HG03460 (cell line): ENCODE measurements around the gene SATB1.

ENCODE experiments used
- ATAC-seq: cut with Tn5 transposase; IDR thresholded peaks from one replicate; pipeline ENCODE4 v1.9.1; 2021; ENCODE audit not compliant: unreplicated experiment

The SATB1 gene

GRCh38 chr3:18402239-18402799, 22.8 kb downstream of the SATB1 start:
- ATAC-seq: no peak

GRCh38 chr3:18401300-18401961, 23.7 kb downstream of the SATB1 start:
- no peak for ATAC-seq

- ATAC-seq: no peak
These were observed 26.7 kb downstream of the SATB1 start for GRCh38 chr3:18398448-18398847.

- no peak for ATAC-seq
These were observed 28.7 kb downstream of the SATB1 start for GRCh38 chr3:18396428-18396827.

- no peak for ATAC-seq
These were observed 30.6 kb downstream of the SATB1 start for GRCh38 chr3:18394384-18394995.

GRCh38 chr3:18393906-18394305, 31.2 kb downstream of the SATB1 start:
- ATAC-seq: no peak

GRCh38 chr3:18390024-18390660, 35.0 kb downstream of the SATB1 start:
- no peak for ATAC-seq

- no peak for ATAC-seq
These were observed 35.9 kb downstream of the SATB1 start for GRCh38 chr3:18389108-18389733.

GRCh38 chr3:18386274-18386890, 38.8 kb downstream of the SATB1 start:
- ATAC-seq: no peak

- ATAC-seq: no peak
These were observed 39.4 kb downstream of the SATB1 start for GRCh38 chr3:18385706-18386105.

- ATAC-seq: no peak
These were observed 42.3 kb downstream of the SATB1 start for GRCh38 chr3:18382760-18383369.

- no peak for ATAC-seq
These were observed 45.5 kb downstream of the SATB1 start for GRCh38 chr3:18379647-18380046.

GRCh38 chr3:18378218-18378617, 46.9 kb downstream of the SATB1 start:
- ATAC-seq: no peak

- ATAC-seq: no peak
These were observed 48.5 kb downstream of the SATB1 start for GRCh38 chr3:18376682-18377081.

GRCh38 chr3:18372786-18373405, 52.2 kb downstream of the SATB1 start:
- ATAC-seq: no peak

GRCh38 chr3:18370672-18371071, 54.5 kb downstream of the SATB1 start:
- ATAC-seq: no peak

GRCh38 chr3:18369551-18370185, 55.5 kb downstream of the SATB1 start:
- no peak for ATAC-seq

- ATAC-seq: no peak
These were observed 58.9 kb downstream of the SATB1 start for GRCh38 chr3:18366258-18366657.

- no peak for ATAC-seq
These were observed 61.8 kb downstream of the SATB1 start for GRCh38 chr3:18363338-18363737.

GRCh38 chr3:18357747-18358146, 67.4 kb downstream of the SATB1 start:
- no peak for ATAC-seq
